Parathyroid adenoma (tissue), 2 donors: Measurements from ENCODE around the gene SERPINA4.
"Not testable (repeated sequence)": the region's sequence is repeated elsewhere in the genome, so short reads cannot be mapped to it uniquely, and the experiment has no call there.

ENCODE experiments used
- H2AFZ ChIP-seq: fragments of 300-600 bp; sonication (generic); one replicate; pipeline ENCODE4 v1.7.0; 2017; ENCODE audit warnings: antibody characterized with exemption, mild to moderate bottlenecking
- H3K27ac ChIP-seq: fragments of 300-600 bp; sonication (generic); one replicate; pipeline ENCODE4 v1.7.0; 2017
- H3K27me3 ChIP-seq: fragments of 300-600 bp; sonication (generic); one replicate; pipeline ENCODE4 v1.7.0; 2017; ENCODE audit warnings: low read length; ENCODE audit not compliant: control insufficient read depth, insufficient read depth
- H3K36me3 ChIP-seq: fragments of 300-600 bp; sonication (generic); one replicate; pipeline ENCODE4 v1.7.0; 2017; ENCODE audit warnings: low read length; ENCODE audit not compliant: control insufficient read depth, insufficient read depth
- H3K4me1 ChIP-seq: fragments of 300-600 bp; sonication (generic); one replicate; pipeline ENCODE4 v1.7.0; 2017; ENCODE audit warnings: control low read depth
- H3K4me2 ChIP-seq: fragments of 300-600 bp; sonication (generic); one replicate; pipeline ENCODE4 v1.7.0; 2017; ENCODE audit warnings: low read length
- H3K4me3 ChIP-seq: fragments of 300-600 bp; sonication (generic); one replicate; pipeline ENCODE4 v1.7.0; 2017; ENCODE audit warnings: low read depth, low read length
- H3K79me2 ChIP-seq: fragments of 300-600 bp; sonication (generic); one replicate; pipeline ENCODE4 v1.7.0; 2017; ENCODE audit warnings: control low read depth
- H3K9ac ChIP-seq: fragments of 300-600 bp; sonication (generic); one replicate; pipeline ENCODE4 v1.7.0; 2017; ENCODE audit warnings: mild to moderate bottlenecking
- H3K9me3 ChIP-seq: fragments of 300-600 bp; sonication (generic); one replicate; pipeline ENCODE4 v1.7.0; 2017; ENCODE audit warnings: low read length; ENCODE audit not compliant: control insufficient read depth
- TF ChIP-seq, protein P1 (sequence below): fragments of 300-600 bp; sonication (generic); IDR thresholded peaks from one replicate; pipeline ENCODE4 v1.7.0; 2017; ENCODE audit warnings: antibody characterized with exemption, mild to moderate bottlenecking
- donor health status: primary hyperparathyroidism.

Gene SERPINA4

DNA sequence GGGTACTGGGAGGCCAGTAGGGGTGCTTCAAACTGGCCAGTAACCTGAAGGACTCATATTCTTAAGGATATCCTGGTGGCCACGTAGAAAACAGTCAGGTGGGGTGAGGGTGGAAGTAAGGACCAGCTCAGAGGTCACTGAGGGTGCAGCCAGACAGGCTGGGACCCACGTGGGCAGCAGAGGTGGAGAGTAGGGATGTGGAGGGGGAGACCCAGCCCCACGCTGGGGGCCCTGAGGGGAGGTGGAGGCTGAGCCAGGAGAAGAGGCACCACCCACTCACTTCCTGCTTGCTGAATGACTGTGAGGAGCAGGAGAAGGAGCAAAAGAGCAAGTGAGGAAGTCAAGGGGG, 38.4 kb downstream of the SERPINA4 start:
- no peak overlapping the region for H3K9ac ChIP-seq
- peaks cover 25% of the 10 kb centered on the region for H3K4me1 ChIP-seq
- no peaks in the 10 kb centered on the region for H3K27me3 ChIP-seq
- H3K36me3 ChIP-seq, result no peaks in the 10 kb centered on the region
- TF ChIP-seq, protein P1, sequence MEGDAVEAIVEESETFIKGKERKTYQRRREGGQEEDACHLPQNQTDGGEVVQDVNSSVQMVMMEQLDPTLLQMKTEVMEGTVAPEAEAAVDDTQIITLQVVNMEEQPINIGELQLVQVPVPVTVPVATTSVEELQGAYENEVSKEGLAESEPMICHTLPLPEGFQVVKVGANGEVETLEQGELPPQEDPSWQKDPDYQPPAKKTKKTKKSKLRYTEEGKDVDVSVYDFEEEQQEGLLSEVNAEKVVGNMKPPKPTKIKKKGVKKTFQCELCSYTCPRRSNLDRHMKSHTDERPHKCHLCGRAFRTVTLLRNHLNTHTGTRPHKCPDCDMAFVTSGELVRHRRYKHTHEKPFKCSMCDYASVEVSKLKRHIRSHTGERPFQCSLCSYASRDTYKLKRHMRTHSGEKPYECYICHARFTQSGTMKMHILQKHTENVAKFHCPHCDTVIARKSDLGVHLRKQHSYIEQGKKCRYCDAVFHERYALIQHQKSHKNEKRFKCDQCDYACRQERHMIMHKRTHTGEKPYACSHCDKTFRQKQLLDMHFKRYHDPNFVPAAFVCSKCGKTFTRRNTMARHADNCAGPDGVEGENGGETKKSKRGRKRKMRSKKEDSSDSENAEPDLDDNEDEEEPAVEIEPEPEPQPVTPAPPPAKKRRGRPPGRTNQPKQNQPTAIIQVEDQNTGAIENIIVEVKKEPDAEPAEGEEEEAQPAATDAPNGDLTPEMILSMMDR, result no peak
- no peak overlapping the region for H3K4me2 ChIP-seq
- peak overlapping the region; percentile 49 for H3K27ac ChIP-seq
- no peak overlapping the region for H3K4me3 ChIP-seq
- H3K79me2 ChIP-seq, result no peaks in the 10 kb centered on the region
- no peaks in the 10 kb centered on the region for H3K9me3 ChIP-seq
- peak overlapping the region; percentile 23 for H2AFZ ChIP-seq

DNA sequence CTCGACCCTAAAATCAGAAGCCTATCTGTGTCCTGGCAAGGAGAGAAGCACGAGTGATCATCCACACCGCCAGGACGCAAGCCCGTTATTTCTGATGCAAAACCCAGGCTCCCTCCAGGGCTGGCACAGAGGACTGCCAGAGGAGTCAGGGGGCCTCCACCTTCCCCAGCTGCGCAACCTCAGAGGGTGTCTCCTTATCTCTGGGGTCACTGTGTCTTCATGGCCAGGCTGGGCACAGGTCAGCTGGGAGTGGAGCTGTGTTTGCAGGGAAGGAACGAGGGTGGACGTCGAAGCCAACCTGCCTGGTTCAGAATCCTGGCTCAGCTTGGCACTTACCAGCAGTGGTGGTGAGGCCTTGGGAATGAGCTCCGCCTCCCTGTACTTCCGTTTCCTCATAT, 38.9 kb downstream of the SERPINA4 start:
- H3K9ac ChIP-seq, result no peak overlapping the region
- TF ChIP-seq, protein P1, result no peak

DNA sequence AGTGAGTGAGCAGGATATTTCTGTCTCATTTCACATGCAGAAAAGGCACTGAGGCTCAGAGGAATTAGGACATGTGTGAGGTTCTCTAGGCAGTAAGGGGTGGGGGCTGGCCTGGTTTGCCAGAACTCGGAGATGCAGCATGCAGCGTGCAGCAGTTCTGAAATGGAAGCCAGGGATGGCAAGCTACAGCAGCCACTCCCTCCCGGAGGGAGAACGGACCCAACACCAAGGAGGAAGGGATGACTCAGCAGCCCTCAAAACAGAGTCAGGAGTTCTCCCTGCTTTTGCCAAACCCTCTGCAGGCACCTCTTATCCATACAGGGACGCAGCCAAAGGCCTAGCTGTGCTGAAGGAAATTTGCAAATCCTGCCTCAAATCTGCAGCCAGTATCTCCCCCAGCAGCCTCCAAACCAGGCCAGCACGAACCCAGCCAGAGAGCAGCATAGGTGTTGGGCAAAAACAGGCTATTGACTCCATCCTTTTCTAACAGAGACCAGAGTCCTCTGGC, 40.7 kb downstream of the SERPINA4 start:
- H3K27ac ChIP-seq, result no peak overlapping the region

More for the DNA sequence above, 38.9 kb downstream of the SERPINA4 start:
- Histone ChIP-seq H3K9me3 (no peaks in the 10 kb centered on the region), H3K4me3 (no peak overlapping the region), H3K4me1 (peaks cover 25% of the 10 kb centered on the region), H3K36me3 (no peaks in the 10 kb centered on the region), H2AFZ (no peak overlapping the region), H3K79me2 (no peaks in the 10 kb centered on the region), H3K27me3 (no peaks in the 10 kb centered on the region), H3K27ac (no peak overlapping the region), H3K4me2 (no peak overlapping the region)

DNA sequence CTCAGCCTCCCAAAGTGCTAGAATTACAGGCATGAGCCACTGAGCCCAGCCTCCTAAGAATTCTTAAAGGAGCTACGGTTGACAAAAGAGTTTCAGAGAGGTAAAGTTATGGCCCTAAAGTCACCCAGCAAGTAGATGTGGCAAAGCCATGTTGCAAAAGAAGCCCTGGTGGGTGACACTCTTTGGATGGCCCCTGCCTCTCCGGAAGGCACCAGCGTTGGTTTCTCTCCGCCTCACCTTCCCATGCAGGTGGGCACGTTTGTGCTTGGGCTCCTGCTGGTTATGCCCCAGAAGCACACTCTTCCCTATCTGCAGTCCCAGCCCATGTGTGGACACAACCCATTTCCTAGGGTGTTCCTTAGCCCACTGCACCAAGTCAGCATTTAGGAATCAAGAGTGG, 41.5 kb downstream of the SERPINA4 start:
- Histone ChIP-seq H3K27ac (no peak overlapping the region), H3K4me2 (no peak overlapping the region), H3K27me3 (no peaks in the 10 kb centered on the region), H3K4me3 (no peak overlapping the region), H2AFZ (no peak overlapping the region), H3K9ac (no peak overlapping the region), H3K36me3 (no peaks in the 10 kb centered on the region), H3K9me3 (no peaks in the 10 kb centered on the region), H3K4me1 (peaks cover 25% of the 10 kb centered on the region), H3K79me2 (no peaks in the 10 kb centered on the region)
- TF ChIP-seq, protein P1, result no peak

More for the DNA sequence above, 40.7 kb downstream of the SERPINA4 start:
- H3K9me3 ChIP-seq, result no peaks in the 10 kb centered on the region
- H3K36me3 ChIP-seq, result no peaks in the 10 kb centered on the region
- no peaks in the 10 kb centered on the region for H3K27me3 ChIP-seq
- H3K4me3 ChIP-seq, result no peak overlapping the region
- peaks cover 25% of the 10 kb centered on the region for H3K4me1 ChIP-seq
- H3K4me2 ChIP-seq, result no peak overlapping the region
- no peak overlapping the region for H3K9ac ChIP-seq
- no peaks in the 10 kb centered on the region for H3K79me2 ChIP-seq
- TF ChIP-seq, protein P1, result no peak
- H2AFZ ChIP-seq, result peak overlapping the region; percentile 55

- Histone ChIP-seq H3K9me3 (no peaks in the 10 kb centered on the region), H3K27ac (no peak overlapping the region), H3K79me2 (no peaks in the 10 kb centered on the region), H2AFZ (no peak overlapping the region), H3K27me3 (no peaks in the 10 kb centered on the region), H3K9ac (no peak overlapping the region), H3K36me3 (no peaks in the 10 kb centered on the region), H3K4me1 (peaks cover 9% of the 10 kb centered on the region), H3K4me3 (no peak overlapping the region), H3K4me2 (no peak overlapping the region)
- TF ChIP-seq, protein P1, result no peak
These were observed 44.1 kb downstream of the SERPINA4 start for GRCh38 chr14:94605361-94605760.

DNA sequence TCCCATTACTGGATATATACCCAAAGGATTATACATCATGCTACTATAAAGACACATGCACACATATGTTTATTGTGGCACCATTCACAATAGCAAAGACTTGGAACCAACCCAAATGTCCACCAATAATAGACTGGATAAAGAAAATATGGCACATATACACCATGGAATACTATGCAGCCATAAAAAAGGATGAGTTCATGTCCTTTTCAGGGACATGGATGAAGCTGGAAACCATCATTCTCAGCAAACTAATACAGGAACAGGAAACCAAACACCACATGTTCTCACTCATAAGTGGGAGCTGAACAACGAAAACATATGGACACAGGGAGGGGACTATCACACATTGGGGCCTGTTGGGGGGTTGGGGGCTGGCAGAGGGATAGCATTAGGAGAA, 47.7 kb downstream of the SERPINA4 start:
- H3K4me3 ChIP-seq, H3K9ac ChIP-seq, H3K9me3 ChIP-seq, H3K27ac ChIP-seq, H3K4me2 ChIP-seq, H2AFZ ChIP-seq, H3K4me1 ChIP-seq, H3K36me3 ChIP-seq, H3K79me2 ChIP-seq, H3K27me3 ChIP-seq: not testable (repeated sequence)
